AG04449 (cell line): ENCODE data around the gene NPY4R2.
"Not testable (repeated sequence)": the region's sequence is repeated elsewhere in the genome, so short reads cannot be mapped to it uniquely, and the experiment has no call there.

Experiments used
- CTCF ChIA-PET: fragments of 350-600 bp; formaldehyde crosslinking; extraction: SDS; loops from one replicate; lab custom pipeline; 2021; ENCODE audit warnings: antibody characterized with exemption; lab: Yijun Ruan, JAX
- POLR2A ChIA-PET: fragments of 400-600, 350-600 bp; formaldehyde crosslinking; extraction: SDS; loops from one replicate; lab custom pipeline; 2020; ENCODE audit warnings: antibody characterized with exemption, inconsistent platforms; lab: Yijun Ruan, JAX
- DNase-seq: peaks from one replicate; pipeline ENCODE4 v3.0.0-alpha.2; 2010; ENCODE audit warnings: low read depth, low spot score
- H3K4me3 ChIP-seq: 2 replicates; pipeline ENCODE4 v1.5.1; 2011; ENCODE audit warnings: low read depth, mild to moderate bottlenecking, control low read depth, low read length

The NPY4R2 gene

GRCh38 chr10:47918475-47918874 is at the start of gene NPY4R2:
Gene NPY4R2 (plus strand): TSS chr10:47918662. CDS start chr10:47921988, 3,326 bp downstream.
- CTCF ChIA-PET, DNase-seq, POLR2A ChIA-PET, H3K4me3 ChIP-seq: not testable (repeated sequence)

GRCh38 chr10:47870887-47871286 is 47.6 kb upstream of the NPY4R2 start:
- DNase-seq, POLR2A ChIA-PET, H3K4me3 ChIP-seq, CTCF ChIA-PET: not testable (repeated sequence)

GRCh38 chr10:47871485-47872180 is 46.8 kb upstream of the NPY4R2 start:
- CTCF ChIA-PET, H3K4me3 ChIP-seq, DNase-seq, POLR2A ChIA-PET: not testable (repeated sequence)

- POLR2A ChIA-PET, DNase-seq, CTCF ChIA-PET, H3K4me3 ChIP-seq: not testable (repeated sequence)
Measured at GRCh38 chr10:47872236-47872635, 46.2 kb upstream of the NPY4R2 start.

GRCh38 chr10:47884239-47884638 is 34.2 kb upstream of the NPY4R2 start:
- POLR2A ChIA-PET, H3K4me3 ChIP-seq, DNase-seq, CTCF ChIA-PET: not testable (repeated sequence)

- not testable (repeated sequence) for DNase-seq, H3K4me3 ChIP-seq
Measured at GRCh38 chr10:47884934-47885333, 33.5 kb upstream of the NPY4R2 start.

GRCh38 chr10:47886356-47886755 is 32.1 kb upstream of the NPY4R2 start:
- CTCF ChIA-PET, DNase-seq, H3K4me3 ChIP-seq, POLR2A ChIA-PET: not testable (repeated sequence)

More at GRCh38 chr10:47884934-47885333, 33.5 kb upstream of the NPY4R2 start:
- CTCF ChIA-PET, POLR2A ChIA-PET: not testable (repeated sequence)

- CTCF ChIA-PET, H3K4me3 ChIP-seq, DNase-seq, POLR2A ChIA-PET: not testable (repeated sequence)
Measured at GRCh38 chr10:47886827-47887226, 31.6 kb upstream of the NPY4R2 start.

- CTCF ChIA-PET, DNase-seq, H3K4me3 ChIP-seq, POLR2A ChIA-PET: not testable (repeated sequence)
Measured at GRCh38 chr10:47890737-47891136, 27.7 kb upstream of the NPY4R2 start.

- H3K4me3 ChIP-seq, POLR2A ChIA-PET, DNase-seq, CTCF ChIA-PET: not testable (repeated sequence)
Measured at GRCh38 chr10:47892494-47893261, 25.8 kb upstream of the NPY4R2 start.

- CTCF ChIA-PET, POLR2A ChIA-PET, H3K4me3 ChIP-seq, DNase-seq: not testable (repeated sequence)
Measured at GRCh38 chr10:47894571-47894970, 23.9 kb upstream of the NPY4R2 start.

GRCh38 chr10:47897813-47898212 is 20.6 kb upstream of the NPY4R2 start:
- CTCF ChIA-PET, DNase-seq, POLR2A ChIA-PET, H3K4me3 ChIP-seq: not testable (repeated sequence)

GRCh38 chr10:47909333-47909732 is 9.1 kb upstream of the NPY4R2 start:
- DNase-seq, H3K4me3 ChIP-seq, POLR2A ChIA-PET, CTCF ChIA-PET: not testable (repeated sequence)

- CTCF ChIA-PET, POLR2A ChIA-PET, H3K4me3 ChIP-seq, DNase-seq: not testable (repeated sequence)
Measured at GRCh38 chr10:47910486-47910885, 8.0 kb upstream of the NPY4R2 start.

GRCh38 chr10:47914052-47914451 is 4.4 kb upstream of the NPY4R2 start:
- POLR2A ChIA-PET, CTCF ChIA-PET, DNase-seq, H3K4me3 ChIP-seq: not testable (repeated sequence)

GRCh38 chr10:47915849-47916548 is 2.5 kb upstream of the NPY4R2 start:
- DNase-seq, H3K4me3 ChIP-seq, POLR2A ChIA-PET, CTCF ChIA-PET: not testable (repeated sequence)
